ENCODE results near the gene RP2.
A peak's percentile ranks its signal among the peaks of the same experiment; 100 is the strongest.

The RP2 gene

DNA sequence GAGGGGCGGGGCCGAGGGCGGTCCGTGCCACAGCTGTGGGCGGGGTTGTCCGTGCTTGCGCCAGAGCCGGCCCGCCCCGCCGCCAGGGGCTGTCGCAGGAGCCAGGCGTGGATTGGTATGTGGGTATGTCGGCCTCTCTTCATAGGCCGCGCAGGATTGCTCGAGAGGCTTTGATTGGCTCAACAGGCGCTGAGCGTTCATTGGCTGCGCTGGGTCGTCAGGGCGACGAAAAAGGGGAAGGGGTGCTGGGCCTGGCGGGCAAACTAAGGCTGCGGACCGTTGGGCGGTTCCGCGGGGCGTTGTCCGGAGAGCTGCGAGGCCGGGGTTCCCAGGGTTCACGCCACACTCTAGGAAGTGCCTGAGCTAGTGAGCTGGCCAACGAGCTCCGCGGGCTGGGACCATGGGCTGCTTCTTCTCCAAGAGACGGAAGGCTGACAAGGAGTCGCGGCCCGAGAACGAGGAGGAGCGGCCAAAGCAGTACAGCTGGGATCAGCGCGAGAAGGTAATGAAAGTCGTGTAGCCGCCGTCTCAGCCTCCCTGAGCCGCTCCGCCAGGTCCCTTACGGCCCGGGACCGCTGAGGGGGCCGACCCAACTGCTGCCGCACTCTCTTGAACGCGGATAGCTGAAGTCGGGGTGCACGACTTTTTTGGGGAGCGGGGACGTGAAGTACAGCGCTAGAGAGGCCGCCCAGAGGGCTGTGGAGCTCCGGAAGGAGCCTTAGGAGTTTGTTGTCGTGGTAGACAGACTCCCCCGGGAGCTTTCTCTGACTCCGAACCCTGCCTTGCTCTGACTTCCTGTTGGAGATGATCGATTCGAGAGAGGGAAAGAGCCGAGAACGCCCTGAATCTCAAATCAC is at the start of gene RP2:
TSS of gene RP2 (plus strand) at position 343 of the 857 bp plus-strand sequence. CDS start at position 401, 58 bp downstream.
- DNase-seq (ENCODE audit: extremely low read depth in 1 of 2, low read depth in 1 of 2), result peak; percentile 60 to 75

DNA sequence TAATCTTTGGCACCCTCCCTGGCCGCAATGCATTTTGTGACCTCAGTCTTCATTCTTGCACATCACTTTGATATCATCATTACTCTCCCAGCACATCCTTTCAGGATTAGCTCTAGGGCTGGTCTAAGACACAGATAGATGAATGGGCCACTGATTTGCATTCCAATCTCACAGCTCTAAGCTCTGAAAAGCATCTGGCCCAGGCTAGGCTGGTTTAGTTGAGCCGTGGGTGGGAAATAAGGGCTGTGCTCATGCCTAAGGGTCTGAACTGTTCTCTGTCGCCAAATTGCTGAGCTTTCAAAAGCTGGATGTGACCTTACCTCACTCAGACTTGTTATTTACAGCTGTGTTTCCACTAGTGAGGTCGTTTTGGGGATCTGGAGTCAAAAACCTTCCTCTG is 47.9 kb upstream of the RP2 start:
- no peak for DNase-seq (ENCODE audit: extremely low read depth in 1 of 2, low read depth in 1 of 2)

DNA sequence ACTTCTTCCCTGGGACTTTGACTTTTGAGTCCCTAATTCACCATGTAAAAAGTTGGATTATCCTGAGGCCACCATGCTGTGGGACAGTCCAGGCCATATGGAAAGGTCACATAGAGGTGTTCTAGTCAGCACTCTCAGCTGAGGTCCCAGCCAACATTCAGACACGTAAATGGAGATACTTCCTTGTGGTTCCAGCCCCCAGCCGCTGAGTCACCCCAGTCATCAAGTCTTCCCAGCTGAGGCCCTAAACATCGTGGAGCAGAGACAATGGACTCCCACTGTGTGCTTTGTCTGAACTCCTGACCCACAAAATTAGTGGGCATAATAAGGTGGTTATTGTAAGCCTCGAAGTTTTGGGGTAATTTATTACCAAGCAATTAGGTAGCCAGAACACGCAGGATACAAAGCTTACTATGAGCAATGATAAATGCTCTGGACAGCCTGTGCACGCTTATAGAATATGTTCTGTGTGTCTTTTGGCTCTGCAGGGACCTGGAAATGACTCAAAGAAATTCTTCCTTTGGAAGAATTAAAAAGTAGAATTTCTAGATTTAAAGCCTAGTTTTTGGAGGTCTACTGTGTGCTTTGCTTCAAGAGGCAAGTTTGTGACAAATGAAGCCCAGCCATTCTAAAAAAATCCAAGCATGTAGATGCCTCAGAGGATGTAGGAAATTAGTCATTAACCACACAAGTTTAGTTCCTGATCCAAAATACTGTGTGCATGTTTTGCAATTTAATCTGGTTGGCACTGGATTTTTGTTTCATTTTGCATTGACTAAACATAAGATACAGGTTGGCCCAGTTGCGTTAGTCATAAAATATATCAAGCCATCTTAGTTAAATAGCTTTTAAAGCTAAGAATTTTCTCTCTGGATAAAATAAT is 44.7 kb upstream of the RP2 start:
- DNase-seq (ENCODE audit: extremely low read depth in 1 of 2, low read depth in 1 of 2), result no peak

DNA sequence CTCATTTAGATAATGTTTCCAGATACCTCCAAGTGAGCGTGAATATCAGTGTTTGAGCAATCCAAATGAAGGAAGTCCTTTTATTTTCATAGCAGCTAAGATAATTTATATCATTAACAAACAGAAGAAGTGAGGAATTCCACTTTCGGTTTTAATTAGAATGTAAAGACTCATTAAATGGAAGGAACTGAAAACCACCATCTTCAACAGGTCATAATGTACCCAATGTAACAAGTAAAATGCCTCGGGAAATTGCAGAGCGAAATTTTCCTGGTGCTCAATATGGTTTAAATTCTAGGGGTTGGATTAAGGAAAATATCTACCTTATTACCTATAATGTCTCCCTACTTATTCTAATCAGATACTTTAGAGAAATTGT is 44.0 kb upstream of the RP2 start:
- no peak for DNase-seq (ENCODE audit: extremely low read depth in 1 of 2, low read depth in 1 of 2)

DNA sequence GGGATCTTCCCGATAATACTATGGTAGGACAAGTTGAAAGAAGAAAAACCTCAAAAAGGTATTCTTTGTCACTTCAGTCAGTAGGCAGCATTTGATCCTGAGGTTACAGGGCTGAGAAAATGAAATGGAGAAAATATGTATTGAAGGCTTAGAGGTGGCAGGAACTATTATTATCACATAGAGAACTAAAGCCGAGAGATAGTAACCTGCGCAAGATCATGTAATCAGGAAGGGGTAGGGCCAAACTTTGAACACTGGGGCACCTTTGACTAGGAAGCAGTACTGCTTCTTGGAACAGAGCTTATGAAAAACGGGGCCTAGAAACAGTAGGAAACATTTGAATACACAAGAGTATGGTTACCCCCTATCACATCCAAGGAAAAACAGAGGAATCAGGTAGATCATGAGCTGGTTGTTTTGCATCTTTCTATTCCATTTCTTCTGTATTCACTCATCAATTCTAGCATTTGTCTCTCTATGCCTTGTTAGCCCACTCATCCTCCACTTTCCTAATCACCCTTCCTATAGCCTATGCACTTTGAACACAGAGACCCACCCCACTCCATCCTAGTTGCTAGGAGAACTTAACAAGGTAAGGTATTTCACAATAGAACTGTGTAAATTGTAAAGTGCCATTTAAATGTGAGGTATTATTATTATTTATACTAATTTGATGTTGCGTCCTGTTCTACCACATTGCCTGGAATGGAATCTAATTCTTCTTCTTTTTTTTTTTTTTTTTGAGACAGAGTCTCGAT is 43.3 kb upstream of the RP2 start:
- DNase-seq (ENCODE audit: extremely low read depth in 1 of 2, low read depth in 1 of 2), result no peak

DNA sequence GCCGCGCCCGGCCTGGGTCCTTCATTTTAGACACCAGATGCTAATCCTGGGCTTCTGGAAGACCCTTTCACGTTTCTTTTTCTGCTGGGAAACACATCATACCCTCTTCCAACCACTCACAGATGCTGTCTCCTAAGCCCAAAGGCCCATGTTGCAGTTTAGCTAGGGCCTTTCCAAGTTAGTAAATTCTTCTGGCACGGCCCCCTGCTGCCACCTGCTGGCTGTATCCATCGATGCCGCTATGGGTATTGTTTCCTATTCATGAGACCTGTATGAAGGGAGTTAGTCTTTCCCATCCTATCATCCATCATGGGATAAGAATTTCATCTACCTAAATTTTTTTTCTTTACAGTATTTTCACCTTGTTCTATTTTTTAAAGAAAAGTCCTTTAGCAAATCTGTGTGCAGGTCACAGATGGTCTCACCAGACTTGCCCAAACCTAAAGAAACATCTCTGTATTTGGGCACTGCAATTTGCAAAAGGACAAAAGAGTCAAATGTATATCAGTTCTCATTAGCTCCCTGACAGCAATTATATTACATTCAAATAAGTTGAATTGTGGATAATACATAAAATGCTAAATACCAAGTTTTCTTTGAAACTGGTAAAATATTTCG is 40.2 kb upstream of the RP2 start:
- peak; percentile 21 to 46 for DNase-seq (ENCODE audit: extremely low read depth in 1 of 2, low read depth in 1 of 2)

DNA sequence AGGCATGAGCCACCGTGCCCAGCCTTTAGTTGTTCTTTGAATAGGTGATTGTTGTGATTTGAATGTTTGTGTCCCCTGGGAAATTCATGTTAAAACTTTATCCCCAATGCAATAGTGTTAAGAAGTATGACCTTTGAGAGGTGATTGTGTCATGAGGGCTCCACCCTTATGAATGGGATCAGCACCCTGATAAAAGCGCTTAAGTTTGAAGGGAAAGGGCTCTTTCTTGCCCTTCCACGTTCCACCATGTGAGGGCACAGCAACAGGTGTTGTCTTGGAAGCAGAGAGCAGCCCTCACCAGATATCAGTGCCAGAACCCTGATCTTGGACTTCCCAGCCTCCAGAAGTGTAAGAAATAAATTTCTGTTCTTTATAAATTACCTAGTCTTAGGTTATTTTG is 33.7 kb upstream of the RP2 start:
- DNase-seq (ENCODE audit: extremely low read depth in 1 of 2, low read depth in 1 of 2), result no peak

DNA sequence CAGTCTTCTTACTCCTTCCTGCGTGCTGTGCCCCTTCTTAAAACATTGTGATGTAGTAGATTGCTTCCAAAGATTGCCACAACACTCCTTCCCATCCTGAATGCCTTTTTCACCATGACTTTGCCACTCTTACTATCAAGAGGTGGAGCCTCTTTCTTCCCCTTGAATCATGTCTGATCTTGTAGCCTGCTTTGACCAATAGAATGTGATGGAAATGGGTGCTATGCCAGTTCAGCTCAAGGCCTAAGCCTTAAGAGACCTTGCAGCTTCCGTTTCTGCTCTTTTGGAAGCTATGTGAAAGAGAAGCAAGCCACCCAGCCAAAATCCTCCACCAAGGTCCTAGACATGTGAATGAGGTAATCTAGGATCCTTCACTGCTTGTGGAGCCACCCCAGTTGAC is 31.6 kb upstream of the RP2 start:
- DNase-seq (ENCODE audit: extremely low read depth in 1 of 2, low read depth in 1 of 2), result no peak

DNA sequence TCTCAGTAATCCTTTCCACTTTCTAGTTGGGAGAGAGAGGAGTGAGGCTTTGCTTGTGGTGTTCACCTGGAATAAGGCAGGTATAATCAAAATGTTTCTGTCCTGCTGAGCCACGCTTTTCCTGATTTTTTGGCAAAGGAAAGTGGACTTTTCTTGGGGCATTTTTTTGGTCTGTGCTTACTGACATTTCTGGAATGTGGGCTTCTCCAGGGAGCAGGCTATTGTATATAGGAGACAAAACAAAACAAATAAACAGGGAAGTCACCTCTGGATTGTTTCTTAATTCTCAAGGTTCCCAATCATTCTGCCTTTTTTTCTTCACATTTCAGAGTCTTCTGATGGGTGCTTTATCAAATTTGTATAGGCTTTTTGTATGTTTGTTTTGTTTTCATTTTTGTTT is 25.7 kb upstream of the RP2 start:
- no peak for DNase-seq (ENCODE audit: extremely low read depth in 1 of 2, low read depth in 1 of 2)

DNA sequence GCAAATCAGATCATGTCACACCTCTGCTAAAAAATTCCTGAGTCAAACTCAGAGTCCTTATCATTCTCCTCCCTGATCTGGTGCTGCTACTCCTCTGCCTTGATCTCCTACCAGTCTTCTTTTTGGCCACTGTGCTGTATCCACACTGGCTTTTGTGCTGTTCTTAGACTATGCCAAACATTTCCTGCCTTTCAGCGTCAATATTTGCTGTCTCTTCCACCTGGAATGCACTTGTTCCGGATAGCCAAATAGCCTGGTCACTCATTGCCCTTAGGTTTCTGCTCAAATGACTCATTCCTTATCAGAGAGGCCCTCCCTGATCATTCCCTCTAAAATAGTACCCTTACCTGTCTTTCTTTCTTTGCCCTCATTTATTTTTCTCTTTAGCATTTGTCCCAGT is 24.4 kb upstream of the RP2 start:
- DNase-seq (ENCODE audit: extremely low read depth in 1 of 2, low read depth in 1 of 2), result no peak

DNA sequence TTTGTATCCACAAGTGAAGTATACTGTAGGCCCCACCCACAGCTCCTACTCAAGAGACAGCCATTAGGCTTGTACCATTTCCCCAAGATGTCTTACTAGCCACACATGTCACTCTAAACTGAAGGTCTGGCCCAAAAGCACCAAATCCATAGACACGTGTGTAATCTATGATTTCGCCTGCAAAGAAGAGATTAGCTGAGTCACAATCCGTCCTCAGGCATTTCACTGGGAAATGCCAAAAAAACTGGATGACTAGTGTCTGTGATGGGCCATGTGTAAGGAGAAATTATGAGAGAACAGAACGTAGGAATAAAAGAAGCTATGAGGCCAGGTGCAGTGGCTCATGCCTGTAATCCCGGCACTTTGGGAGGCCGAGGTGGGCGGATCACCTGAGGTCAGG is 21.9 kb upstream of the RP2 start:
- DNase-seq (ENCODE audit: extremely low read depth in 1 of 2, low read depth in 1 of 2), result no peak

DNA sequence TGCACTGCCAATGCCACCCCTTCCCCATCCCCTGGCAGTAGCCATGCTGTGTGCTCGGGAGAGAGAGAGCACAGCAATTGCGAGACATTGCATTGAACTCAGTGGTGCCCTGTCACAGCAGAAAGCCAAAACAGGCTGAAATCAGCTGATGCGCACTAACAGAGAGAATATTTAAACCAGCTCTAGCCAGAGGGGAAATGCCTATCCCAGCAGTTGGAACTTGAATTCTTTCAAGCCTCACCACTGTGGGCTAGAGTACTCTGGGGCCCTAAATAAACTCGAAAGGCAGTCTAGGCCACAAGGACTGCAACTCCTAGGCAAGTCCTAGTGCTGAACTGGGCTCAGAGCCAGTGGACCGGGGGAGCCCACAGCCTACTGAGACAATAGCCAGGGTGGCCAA is 17.7 kb upstream of the RP2 start:
- no peak for DNase-seq (ENCODE audit: extremely low read depth in 1 of 2, low read depth in 1 of 2)

DNA sequence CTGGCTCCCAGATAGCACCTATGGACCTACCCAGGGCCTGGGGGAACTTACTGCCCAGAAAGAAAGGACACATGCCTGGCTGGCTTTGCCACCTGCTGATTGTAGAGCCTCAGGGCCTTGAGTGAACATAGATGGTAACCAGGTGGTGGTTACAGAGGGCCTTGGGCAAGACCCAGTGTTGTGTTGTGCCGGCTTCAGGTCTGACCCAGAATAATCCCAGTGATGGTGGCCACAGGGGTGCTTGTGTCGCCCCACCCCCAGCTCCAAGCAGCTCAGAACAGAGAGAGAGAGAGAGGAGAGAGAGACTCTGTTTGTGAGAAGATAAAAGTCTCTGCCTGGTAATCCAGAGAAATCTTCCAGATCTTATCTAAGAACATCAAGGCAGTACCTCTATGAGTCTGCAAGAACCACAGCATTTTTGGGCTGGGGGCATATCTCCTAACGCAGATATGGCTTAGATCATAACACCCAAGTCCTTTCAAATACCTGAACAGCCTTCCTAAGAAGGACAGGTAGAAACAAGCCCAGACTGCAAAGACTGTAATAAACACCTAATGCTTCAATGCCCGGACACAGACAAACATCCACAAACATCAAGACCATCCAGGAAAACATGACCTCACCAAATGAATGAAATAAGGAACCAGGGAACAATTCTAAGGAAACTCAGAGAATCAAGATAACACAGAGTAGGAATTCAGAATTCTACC is 16.3 kb upstream of the RP2 start:
- DNase-seq (ENCODE audit: extremely low read depth in 1 of 2, low read depth in 1 of 2), result no peak

DNA sequence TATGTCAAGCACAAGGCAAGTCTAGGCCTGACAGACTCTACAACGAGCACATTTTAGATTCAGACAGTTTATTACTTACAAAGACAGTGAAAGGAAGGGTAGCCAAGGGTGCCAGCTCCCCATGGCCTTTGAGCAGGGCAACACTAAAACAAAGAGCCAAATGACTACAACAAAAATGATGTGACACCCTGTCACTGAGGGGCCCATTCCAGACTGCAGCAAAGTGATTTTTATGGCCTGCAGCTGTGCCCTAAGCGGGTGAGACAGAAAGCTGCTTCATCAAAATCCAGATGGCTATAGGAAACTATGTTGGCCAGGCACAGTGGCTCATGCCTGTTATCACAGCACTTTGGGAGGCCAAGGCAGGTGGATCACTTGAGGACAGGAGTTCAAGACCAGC is 13.4 kb upstream of the RP2 start:
- no peak for DNase-seq (ENCODE audit: extremely low read depth in 1 of 2, low read depth in 1 of 2)

DNA sequence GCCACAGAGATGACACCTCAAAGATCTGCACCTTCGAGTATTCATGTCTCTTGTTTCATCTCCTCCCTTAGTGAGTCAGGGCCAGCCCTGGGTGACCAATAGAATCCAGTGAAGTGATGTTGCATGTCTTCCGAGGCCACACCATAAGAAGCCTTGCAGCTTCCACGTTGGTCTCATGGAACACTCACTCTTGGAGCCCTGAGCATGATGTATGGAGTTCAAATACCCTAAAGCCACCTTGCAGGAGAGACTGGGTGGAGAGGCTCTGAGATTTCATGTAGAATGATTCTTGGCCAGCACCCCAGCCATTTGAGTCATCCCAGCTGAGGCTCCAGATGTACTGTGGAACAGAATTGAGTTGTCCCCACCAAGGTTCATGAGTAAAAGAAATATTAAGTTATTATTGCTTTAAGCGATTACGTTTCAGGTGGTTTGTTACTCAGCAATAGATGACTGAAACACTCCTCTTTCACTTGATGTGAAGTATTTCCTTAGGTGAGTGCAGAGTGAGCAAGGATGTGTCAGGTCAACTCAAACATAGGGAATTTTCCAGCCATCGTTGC is 5.0 kb upstream of the RP2 start:
- DNase-seq (ENCODE audit: extremely low read depth in 1 of 2, low read depth in 1 of 2), result no peak

DNA sequence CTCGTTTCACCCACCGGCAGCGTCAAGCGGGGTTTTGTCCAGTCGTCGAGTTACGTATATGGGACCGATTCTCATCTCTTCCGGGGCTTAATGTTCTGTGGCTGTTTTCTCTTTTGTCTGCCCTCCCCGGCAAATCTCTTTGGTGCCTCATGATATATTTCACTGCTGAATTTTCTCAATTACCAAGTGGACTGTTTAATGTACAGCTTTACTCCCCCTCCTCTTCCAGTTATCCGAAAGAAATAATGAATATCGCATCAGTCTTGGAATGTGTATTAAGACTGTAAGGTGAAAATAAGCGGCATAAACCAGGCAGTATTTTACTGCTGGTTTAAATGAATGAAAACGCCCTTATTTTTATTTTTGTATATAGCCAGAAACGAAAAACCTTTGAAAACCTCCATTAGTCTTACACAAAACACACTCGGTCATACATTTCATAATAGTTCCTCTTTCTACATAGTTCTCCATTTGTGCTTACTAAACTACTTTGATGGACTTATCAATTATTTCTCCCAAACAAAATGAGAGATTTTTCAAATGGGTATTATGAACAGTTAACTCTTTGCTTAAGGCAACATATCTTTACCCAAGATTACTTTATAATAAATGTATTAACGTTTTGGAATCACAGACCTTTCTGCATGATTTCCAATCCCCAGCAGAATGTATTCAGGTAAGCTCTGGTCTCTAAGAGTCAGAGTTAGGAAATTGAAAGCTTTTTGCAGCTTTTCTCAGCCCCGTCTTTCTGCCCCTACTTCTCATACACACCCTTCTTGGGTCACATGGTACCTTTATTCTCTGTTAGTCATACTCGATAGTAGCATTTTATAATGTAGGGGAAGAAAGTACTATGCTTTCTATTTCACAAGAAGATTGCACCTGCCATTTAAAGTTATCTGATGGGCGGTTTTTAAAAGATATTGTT is 979 bp downstream of the RP2 start:
- DNase-seq (ENCODE audit: extremely low read depth in 1 of 2, low read depth in 1 of 2), result no peak

DNA sequence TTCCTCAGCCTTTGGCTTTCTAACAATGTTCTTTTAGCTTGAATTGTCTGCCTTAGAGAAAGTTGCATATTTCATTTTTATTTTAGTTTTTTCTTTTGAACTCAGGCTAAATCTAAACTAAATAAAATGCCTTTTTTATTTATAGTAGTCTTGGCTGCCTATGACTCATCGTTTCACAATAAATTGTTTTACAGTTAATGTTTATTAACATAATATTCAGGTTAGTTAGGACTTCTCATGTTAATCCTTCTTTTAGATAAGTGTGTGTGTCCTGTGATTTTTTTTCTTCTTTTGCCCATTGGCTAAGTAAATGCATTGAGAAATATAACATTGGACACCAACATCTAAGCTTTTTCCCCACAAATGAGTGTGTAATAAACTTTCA is 1.6 kb downstream of the RP2 start:
- DNase-seq (ENCODE audit: extremely low read depth in 1 of 2, low read depth in 1 of 2), result no peak

DNA sequence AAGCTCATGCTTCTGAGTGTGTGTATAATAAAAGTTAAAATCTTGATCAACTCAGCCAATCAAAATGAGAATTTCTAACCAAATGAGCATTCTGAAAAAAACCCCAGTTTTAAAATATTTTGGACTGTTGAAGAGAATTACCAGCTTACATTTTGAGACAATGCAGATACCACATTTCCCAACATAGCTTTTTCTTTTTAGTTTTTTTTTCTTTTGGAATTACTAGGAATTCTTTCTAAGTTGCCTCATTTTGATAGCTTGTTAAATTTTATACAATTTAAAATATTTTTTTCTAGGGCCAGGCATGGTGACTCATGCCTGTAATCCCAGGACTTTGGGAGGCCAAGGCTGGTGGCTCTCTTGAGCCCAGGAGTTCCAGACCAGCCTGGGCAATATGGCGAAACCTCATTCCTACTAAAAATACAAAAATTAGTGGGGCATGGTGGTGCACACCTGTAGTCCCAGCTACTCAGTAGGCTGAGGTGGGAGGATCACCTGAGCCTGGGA is 2.2 kb downstream of the RP2 start:
- DNase-seq (ENCODE audit: extremely low read depth in 1 of 2, low read depth in 1 of 2), result no peak

DNA sequence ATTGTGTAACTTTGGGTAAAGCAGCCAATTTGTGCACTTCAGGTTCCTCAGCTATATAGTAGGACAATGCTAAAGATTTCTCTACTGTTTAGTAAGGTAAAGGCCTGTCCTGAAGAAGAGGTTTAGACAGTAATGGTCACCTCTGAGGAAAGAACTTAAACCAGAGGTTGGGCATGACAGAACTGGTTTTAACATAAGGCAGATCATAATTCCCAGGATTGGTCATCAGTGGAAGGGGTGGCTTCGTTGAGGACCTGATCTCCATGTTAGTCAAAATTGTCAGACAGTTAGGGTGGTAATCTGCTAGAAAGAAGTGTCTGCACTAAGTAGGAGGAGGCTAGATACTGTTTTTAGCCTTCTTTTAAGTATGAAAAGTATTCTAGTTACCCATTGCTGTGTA is 4.1 kb downstream of the RP2 start:
- no peak for DNase-seq (ENCODE audit: extremely low read depth in 1 of 2, low read depth in 1 of 2)
